HFF-Myc (cell line): Measurements from ENCODE around the gene MYO3B.
A peak's percentile ranks its signal among the peaks of the same experiment; 100 is the strongest.

Experiments
- DNase-seq: peaks from one replicate; pipeline ENCODE4 v3.0.0-alpha.2; 2011; ENCODE audit warnings: low read depth; ENCODE audit errors: extremely low read depth
- H3K4me3 ChIP-seq: replicated peaks from 2 replicates; pipeline ENCODE4 v1.5.1; 2011; ENCODE audit warnings: low read depth, mild to moderate bottlenecking, control low read depth, low read length
- TF ChIP-seq, protein P1 (sequence below): IDR thresholded peaks from 2 replicates; pipeline ENCODE4 v1.5.1; 2012; ENCODE audit warnings: mild to moderate bottlenecking, low read depth, low read length, control low read depth; ENCODE audit errors: missing control alignments

The MYO3B gene

DNA sequence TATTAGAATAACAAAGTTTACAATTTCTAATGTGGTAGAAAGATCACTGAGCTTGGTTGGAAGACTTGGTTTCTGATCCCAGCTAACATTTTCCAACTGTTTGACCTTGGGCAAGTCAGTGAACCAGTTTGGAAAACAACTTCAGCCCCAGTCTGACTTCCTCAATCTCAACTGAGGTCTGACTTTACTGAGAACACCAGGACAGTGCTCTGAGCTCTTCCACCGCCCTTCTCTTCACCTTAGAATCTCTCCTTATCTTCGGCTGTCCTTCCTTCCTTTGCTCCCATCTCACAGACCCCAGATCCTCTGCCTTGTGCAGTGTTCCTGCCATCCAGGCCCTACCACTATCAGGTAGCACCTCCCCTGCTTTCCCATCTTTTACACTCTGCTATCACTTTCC is 343.4 kb downstream of the MYO3B start:
- H3K4me3 ChIP-seq: no peak overlapping the region
- TF ChIP-seq, protein P1, sequence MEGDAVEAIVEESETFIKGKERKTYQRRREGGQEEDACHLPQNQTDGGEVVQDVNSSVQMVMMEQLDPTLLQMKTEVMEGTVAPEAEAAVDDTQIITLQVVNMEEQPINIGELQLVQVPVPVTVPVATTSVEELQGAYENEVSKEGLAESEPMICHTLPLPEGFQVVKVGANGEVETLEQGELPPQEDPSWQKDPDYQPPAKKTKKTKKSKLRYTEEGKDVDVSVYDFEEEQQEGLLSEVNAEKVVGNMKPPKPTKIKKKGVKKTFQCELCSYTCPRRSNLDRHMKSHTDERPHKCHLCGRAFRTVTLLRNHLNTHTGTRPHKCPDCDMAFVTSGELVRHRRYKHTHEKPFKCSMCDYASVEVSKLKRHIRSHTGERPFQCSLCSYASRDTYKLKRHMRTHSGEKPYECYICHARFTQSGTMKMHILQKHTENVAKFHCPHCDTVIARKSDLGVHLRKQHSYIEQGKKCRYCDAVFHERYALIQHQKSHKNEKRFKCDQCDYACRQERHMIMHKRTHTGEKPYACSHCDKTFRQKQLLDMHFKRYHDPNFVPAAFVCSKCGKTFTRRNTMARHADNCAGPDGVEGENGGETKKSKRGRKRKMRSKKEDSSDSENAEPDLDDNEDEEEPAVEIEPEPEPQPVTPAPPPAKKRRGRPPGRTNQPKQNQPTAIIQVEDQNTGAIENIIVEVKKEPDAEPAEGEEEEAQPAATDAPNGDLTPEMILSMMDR: no peak
- no peak for DNase-seq

DNA sequence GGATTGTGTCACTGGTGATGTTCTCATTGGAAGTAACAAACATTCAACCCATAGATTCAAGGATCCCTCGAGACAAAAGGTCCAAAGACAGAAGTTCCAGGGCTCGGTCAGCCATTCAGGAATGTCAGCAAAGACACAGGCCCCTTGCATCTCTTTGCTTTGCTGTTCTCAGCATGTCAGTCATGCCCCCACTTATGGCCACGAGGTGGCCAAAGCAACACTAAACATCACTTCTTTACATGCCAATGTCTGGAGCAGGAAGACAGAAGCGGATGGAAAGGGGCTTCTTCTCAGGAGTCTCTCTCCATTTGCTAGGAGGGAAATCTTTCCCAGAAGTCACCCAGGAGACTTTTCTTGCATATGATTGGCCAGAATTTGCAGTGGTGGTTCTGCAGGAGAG is 345.6 kb downstream of the MYO3B start:
- no peak for DNase-seq
- no peak overlapping the region for H3K4me3 ChIP-seq
- TF ChIP-seq, protein P1: no peak

DNA sequence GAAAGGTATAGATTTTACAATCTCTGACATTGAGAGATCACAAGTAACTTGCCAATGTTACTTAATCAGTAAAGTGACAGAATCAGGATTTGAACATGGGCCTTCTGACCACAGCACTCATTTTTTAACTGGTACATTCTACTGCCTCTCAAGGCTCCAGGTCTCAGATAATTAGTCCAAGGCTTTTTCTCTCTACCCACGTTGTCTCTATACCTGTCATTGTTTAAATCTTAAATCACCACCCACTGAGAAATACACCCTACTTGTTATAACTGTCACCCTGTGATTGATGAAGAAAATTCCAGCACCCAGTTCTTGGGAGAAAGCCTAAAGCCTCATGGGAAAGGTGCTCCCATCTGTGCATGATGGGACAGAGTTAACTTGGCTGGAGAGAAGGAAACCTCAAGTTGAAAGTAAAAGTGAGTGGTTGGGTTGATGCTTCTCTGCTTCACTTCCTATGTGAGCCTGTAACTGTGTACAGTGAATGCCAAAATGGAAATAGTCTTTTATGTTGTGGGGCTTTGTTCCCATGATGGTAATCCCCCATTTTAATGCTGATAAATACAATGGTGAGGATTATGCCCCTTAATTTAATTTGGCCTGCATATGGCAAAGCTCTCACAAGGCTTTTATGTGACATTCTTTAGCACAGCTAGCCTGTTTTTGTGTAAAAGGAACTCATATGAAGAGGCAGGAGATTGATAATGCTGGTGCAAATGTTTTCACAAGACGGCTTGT is 347.1 kb downstream of the MYO3B start:
- no peak overlapping the region for H3K4me3 ChIP-seq
- DNase-seq: no peak
- TF ChIP-seq, protein P1: no peak

DNA sequence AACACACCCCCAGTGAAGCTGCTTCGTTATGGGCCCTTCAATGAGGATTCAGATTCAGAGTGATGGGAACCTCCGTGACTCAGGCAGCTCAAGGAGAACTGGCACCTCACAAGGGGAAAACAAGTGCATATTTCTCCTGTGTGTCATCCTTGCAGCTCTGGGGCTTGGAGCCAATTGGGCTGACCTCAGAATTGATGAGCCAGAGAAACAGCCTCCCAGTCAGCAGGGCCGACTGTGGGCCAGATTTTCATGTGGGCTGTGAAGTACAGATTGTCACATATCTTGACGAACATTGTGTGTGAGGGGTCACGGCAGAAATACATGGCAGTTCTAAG is 347.6 kb downstream of the MYO3B start:
- DNase-seq: peak; percentile 85
- no peak overlapping the region for H3K4me3 ChIP-seq
- TF ChIP-seq, protein P1: no peak

DNA sequence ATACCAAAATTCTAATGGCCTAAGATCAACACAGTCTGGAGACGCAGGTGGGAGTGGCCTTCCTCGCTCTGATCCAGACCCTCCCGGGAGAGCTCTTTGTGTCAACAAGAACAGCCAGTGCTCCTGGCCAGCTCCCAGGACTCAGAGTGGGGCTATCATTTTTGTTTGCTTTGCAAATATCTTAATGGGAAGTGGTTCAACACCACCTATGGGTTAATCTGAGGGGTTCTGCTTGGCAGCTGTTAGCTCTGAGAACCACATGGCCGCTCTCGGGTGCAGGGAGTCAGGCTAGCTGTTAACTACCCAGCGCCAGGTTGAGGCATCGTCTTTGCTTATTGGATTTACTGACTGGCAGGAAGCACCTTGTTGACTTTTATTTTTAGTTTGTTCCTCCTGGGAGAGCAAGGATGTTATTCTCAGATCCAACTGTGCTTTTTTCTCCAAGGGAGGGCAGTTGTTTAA is 352.4 kb downstream of the MYO3B start:
- TF ChIP-seq, protein P1: no peak

DNA sequence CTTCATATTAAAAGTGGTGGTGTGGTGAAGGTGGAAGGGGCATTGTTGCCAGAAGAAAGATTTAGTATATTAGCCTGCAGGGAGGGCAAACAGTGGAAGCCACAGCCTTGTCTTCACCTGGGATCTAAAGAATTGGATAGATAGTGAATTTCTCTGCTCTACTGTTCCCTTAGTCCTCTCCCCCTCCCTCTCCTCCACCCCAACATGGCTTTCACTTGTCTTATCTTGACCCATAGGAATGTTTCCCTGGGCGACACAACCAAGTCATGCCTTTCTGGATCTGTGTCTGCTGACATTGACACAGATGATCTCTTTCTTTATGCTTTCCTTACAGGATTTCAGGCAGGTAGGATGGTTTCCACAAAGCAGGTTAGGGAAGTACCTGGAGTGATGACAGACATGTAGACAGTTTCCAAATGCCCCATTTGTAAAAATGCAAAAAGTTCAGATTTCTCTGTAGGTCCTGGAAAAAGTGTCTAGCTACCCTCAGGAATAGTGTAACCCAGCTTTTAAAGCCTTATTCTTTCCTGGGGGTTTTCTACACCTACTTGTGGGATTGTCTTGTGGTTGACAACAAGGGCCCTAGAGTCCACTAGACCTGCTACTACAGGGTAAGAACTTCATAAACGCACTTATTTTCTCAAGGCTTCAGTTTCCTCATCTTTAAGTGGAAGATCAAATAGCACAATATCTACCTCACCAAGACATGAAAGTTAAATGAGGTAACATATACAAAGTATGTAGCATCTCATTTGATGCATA is 353.0 kb downstream of the MYO3B start:
- DNase-seq: no peak
- no peak overlapping the region for H3K4me3 ChIP-seq
- TF ChIP-seq, protein P1: no peak

More for the DNA sequence above, 352.4 kb downstream of the MYO3B start:
- H3K4me3 ChIP-seq: no peak overlapping the region
- no peak for DNase-seq
